ENCODE results near the gene AUNIP.

Gene AUNIP

GRCh38 chr1:25899792-25900191 is 40.5 kb upstream of the AUNIP start:
- no peak overlapping the region for H4K8ac ChIP-seq (ENCODE audit: low read depth, low read length)
- peaks cover 18% of the 10 kb centered on the region for H3K36me3 ChIP-seq (ENCODE audit: control insufficient read depth, insufficient read depth, low read length)
- WGBS (ENCODE audit: extremely low coverage, insufficient coverage, low lambda C conversion rate): no CpG with 5 or more reads among the region's 6 CpGs
- H2AK5ac ChIP-seq (ENCODE audit: low read length): no peak overlapping the region
- no peak overlapping the region for H3K27ac ChIP-seq (ENCODE audit: low read depth, low read length)
- H3K23ac ChIP-seq (ENCODE audit: low read length): no peak overlapping the region
- peaks cover 8% of the 10 kb centered on the region for H3K4me1 ChIP-seq (ENCODE audit: control insufficient read depth, low read depth, low read length)
- H3K18ac ChIP-seq (ENCODE audit: low read length): no peak overlapping the region
- H3K9ac ChIP-seq (ENCODE audit: low read length): no peak overlapping the region
- DNase-seq: no peak
- no peak overlapping the region for H2BK5ac ChIP-seq (ENCODE audit: low read length)
- H3K56ac ChIP-seq (ENCODE audit: low read length): no peak overlapping the region
- H3K4ac ChIP-seq (ENCODE audit: low read depth, low read length): no peak overlapping the region
- peaks cover 17% of the 10 kb centered on the region for H3K79me1 ChIP-seq (ENCODE audit: low read length)
- H3K4me3 ChIP-seq (ENCODE audit: low read length): no peak overlapping the region
- H3K4me2 ChIP-seq (ENCODE audit: low read length): no peak overlapping the region
- no peak overlapping the region for H2BK120ac ChIP-seq (ENCODE audit: low read depth, low read length)
- peaks cover 24% of the 10 kb centered on the region for H3K79me2 ChIP-seq (ENCODE audit: control insufficient read depth, insufficient read depth, low read length)
- no peaks in the 10 kb centered on the region for H3K27me3 ChIP-seq (ENCODE audit: insufficient read depth, low read length, poor library complexity)
- H2BK15ac ChIP-seq (replicated peaks; ENCODE audit: low read depth): no peak overlapping the region
- H4K5ac ChIP-seq (ENCODE audit: low read length): no peak overlapping the region

- H4K8ac ChIP-seq (ENCODE audit: low read depth, low read length): no peak overlapping the region
- no peak overlapping the region for H3K9ac ChIP-seq (ENCODE audit: low read length)
- no peak overlapping the region for H4K5ac ChIP-seq (ENCODE audit: low read length)
- no peak overlapping the region for H3K4me2 ChIP-seq (ENCODE audit: low read length)
- peaks cover 17% of the 10 kb centered on the region for H3K79me1 ChIP-seq (ENCODE audit: low read length)
- peaks cover 12% of the 10 kb centered on the region for H3K79me2 ChIP-seq (ENCODE audit: control insufficient read depth, insufficient read depth, low read length)
- H3K4ac ChIP-seq (ENCODE audit: low read depth, low read length): no peak overlapping the region
- no peak overlapping the region for H3K23ac ChIP-seq (ENCODE audit: low read length)
- peaks cover 18% of the 10 kb centered on the region for H3K36me3 ChIP-seq (ENCODE audit: control insufficient read depth, insufficient read depth, low read length)
- H2BK120ac ChIP-seq (ENCODE audit: low read depth, low read length): no peak overlapping the region
- H3K27ac ChIP-seq (ENCODE audit: low read depth, low read length): no peak overlapping the region
- H3K18ac ChIP-seq (ENCODE audit: low read length): no peak overlapping the region
- no peak overlapping the region for H3K56ac ChIP-seq (ENCODE audit: low read length)
- no peak overlapping the region for H2BK5ac ChIP-seq (ENCODE audit: low read length)
- no peak overlapping the region for H3K4me3 ChIP-seq (ENCODE audit: low read length)
- WGBS (ENCODE audit: extremely low coverage, insufficient coverage, low lambda C conversion rate): no CpG with 5 or more reads among the region's 11 CpGs
- no peaks in the 10 kb centered on the region for H3K27me3 ChIP-seq (ENCODE audit: insufficient read depth, low read length, poor library complexity)
- no peak overlapping the region for H2AK5ac ChIP-seq (ENCODE audit: low read length)
- no peak overlapping the region for H2BK15ac ChIP-seq (replicated peaks; ENCODE audit: low read depth)
- peaks cover 8% of the 10 kb centered on the region for H3K4me1 ChIP-seq (ENCODE audit: control insufficient read depth, low read depth, low read length)
- no peak for DNase-seq
Measured at GRCh38 chr1:25898223-25899015, 39.2 kb upstream of the AUNIP start.

- Histone ChIP-seq H3K4me1 (ENCODE audit: control insufficient read depth, low read depth, low read length) (peaks cover 8% of the 10 kb centered on the region), H3K4ac (ENCODE audit: low read depth, low read length) (no peak overlapping the region), H3K27ac (ENCODE audit: low read depth, low read length) (no peak overlapping the region), H2BK15ac (replicated peaks; ENCODE audit: low read depth) (no peak overlapping the region), H3K4me3 (ENCODE audit: low read length) (no peak overlapping the region), H3K36me3 (ENCODE audit: control insufficient read depth, insufficient read depth, low read length) (peaks cover 18% of the 10 kb centered on the region), H2AK5ac (ENCODE audit: low read length) (no peak overlapping the region), H3K23ac (ENCODE audit: low read length) (no peak overlapping the region), H3K18ac (ENCODE audit: low read length) (no peak overlapping the region), H4K8ac (ENCODE audit: low read depth, low read length) (no peak overlapping the region), H3K79me2 (ENCODE audit: control insufficient read depth, insufficient read depth, low read length) (peaks cover 8% of the 10 kb centered on the region), H2BK120ac (ENCODE audit: low read depth, low read length) (no peak overlapping the region), H4K5ac (ENCODE audit: low read length) (no peak overlapping the region), H3K27me3 (ENCODE audit: insufficient read depth, low read length, poor library complexity) (no peaks in the 10 kb centered on the region), H3K56ac (ENCODE audit: low read length) (no peak overlapping the region), H3K4me2 (ENCODE audit: low read length) (no peak overlapping the region), H3K9ac (ENCODE audit: low read length) (no peak overlapping the region), H2BK5ac (ENCODE audit: low read length) (no peak overlapping the region), H3K79me1 (ENCODE audit: low read length) (peaks cover 14% of the 10 kb centered on the region)
- DNase-seq: no peak
- no CpG with 5 or more reads among the region's 5 CpGs for WGBS (ENCODE audit: extremely low coverage, insufficient coverage, low lambda C conversion rate)
Measured at GRCh38 chr1:25897754-25898153, 38.5 kb upstream of the AUNIP start.

- no peak overlapping the region for H2BK5ac ChIP-seq (ENCODE audit: low read length)
- H3K79me2 ChIP-seq (ENCODE audit: control insufficient read depth, insufficient read depth, low read length): peaks cover 1% of the 10 kb centered on the region
- no peak overlapping the region for H4K8ac ChIP-seq (ENCODE audit: low read depth, low read length)
- H3K4ac ChIP-seq (ENCODE audit: low read depth, low read length): no peak overlapping the region
- H2AK5ac ChIP-seq (ENCODE audit: low read length): no peak overlapping the region
- DNase-seq: no peak
- H3K4me2 ChIP-seq (ENCODE audit: low read length): no peak overlapping the region
- H3K23ac ChIP-seq (ENCODE audit: low read length): no peak overlapping the region
- no peak overlapping the region for H4K5ac ChIP-seq (ENCODE audit: low read length)
- peak overlapping the region; percentile 62 for H3K56ac ChIP-seq (ENCODE audit: low read length)
- H3K4me3 ChIP-seq (ENCODE audit: low read length): no peak overlapping the region
- H3K9ac ChIP-seq (ENCODE audit: low read length): peak overlapping the region; percentile 35
- H3K36me3 ChIP-seq (ENCODE audit: control insufficient read depth, insufficient read depth, low read length): peaks cover 11% of the 10 kb centered on the region
- H3K27ac ChIP-seq (ENCODE audit: low read depth, low read length): peak overlapping the region; percentile 38
- no peak overlapping the region for H2BK120ac ChIP-seq (ENCODE audit: low read depth, low read length)
- H3K18ac ChIP-seq (ENCODE audit: low read length): no peak overlapping the region
- no CpG with 5 or more reads among the region's 1 CpG for WGBS (ENCODE audit: extremely low coverage, insufficient coverage, low lambda C conversion rate)
- H3K27me3 ChIP-seq (ENCODE audit: insufficient read depth, low read length, poor library complexity): no peaks in the 10 kb centered on the region
- no peak overlapping the region for H2BK15ac ChIP-seq (replicated peaks; ENCODE audit: low read depth)
- peaks cover 8% of the 10 kb centered on the region for H3K79me1 ChIP-seq (ENCODE audit: low read length)
- peaks cover 13% of the 10 kb centered on the region for H3K4me1 ChIP-seq (ENCODE audit: control insufficient read depth, low read depth, low read length)
Measured at GRCh38 chr1:25896266-25896665, 37.0 kb upstream of the AUNIP start.

GRCh38 chr1:25895365-25895990 is 36.2 kb upstream of the AUNIP start:
- H2BK5ac ChIP-seq (ENCODE audit: low read length): no peak overlapping the region
- no peak overlapping the region for H3K4me3 ChIP-seq (ENCODE audit: low read length)
- no peak overlapping the region for H3K23ac ChIP-seq (ENCODE audit: low read length)
- no peaks in the 10 kb centered on the region for H3K27me3 ChIP-seq (ENCODE audit: insufficient read depth, low read length, poor library complexity)
- H3K9ac ChIP-seq (ENCODE audit: low read length): peak overlapping the region; percentile 4
- no peak overlapping the region for H3K4ac ChIP-seq (ENCODE audit: low read depth, low read length)
- H3K56ac ChIP-seq (ENCODE audit: low read length): peak overlapping the region; percentile 1
- H3K18ac ChIP-seq (ENCODE audit: low read length): no peak overlapping the region
- peaks cover 6% of the 10 kb centered on the region for H3K79me1 ChIP-seq (ENCODE audit: low read length)
- DNase-seq: peak; percentile 94
- peaks cover 13% of the 10 kb centered on the region for H3K4me1 ChIP-seq (ENCODE audit: control insufficient read depth, low read depth, low read length)
- no CpG with 5 or more reads among the region's 12 CpGs for WGBS (ENCODE audit: extremely low coverage, insufficient coverage, low lambda C conversion rate)
- H3K36me3 ChIP-seq (ENCODE audit: control insufficient read depth, insufficient read depth, low read length): peaks cover 8% of the 10 kb centered on the region
- H2BK15ac ChIP-seq (replicated peaks; ENCODE audit: low read depth): no peak overlapping the region
- H2BK120ac ChIP-seq (ENCODE audit: low read depth, low read length): no peak overlapping the region
- H3K79me2 ChIP-seq (ENCODE audit: control insufficient read depth, insufficient read depth, low read length): peaks cover 1% of the 10 kb centered on the region
- H4K8ac ChIP-seq (ENCODE audit: low read depth, low read length): no peak overlapping the region
- H3K27ac ChIP-seq (ENCODE audit: low read depth, low read length): no peak overlapping the region
- no peak overlapping the region for H2AK5ac ChIP-seq (ENCODE audit: low read length)
- H3K4me2 ChIP-seq (ENCODE audit: low read length): no peak overlapping the region
- H4K5ac ChIP-seq (ENCODE audit: low read length): no peak overlapping the region

Data from mesendoderm (in vitro differentiated cells).